ENCODE measurements around the gene SFTA2. TPM values are rescaled to one million over a fixed set of nuclear protein-coding genes. Genes with fewer than 3 reads are reported as not detected.
"Not testable (repeated sequence)": the region's sequence is repeated elsewhere in the genome, so short reads cannot be mapped to it uniquely, and the experiment has no call there.

The SFTA2 gene
- total RNA-seq = not detected in 2 replicates

DNA sequence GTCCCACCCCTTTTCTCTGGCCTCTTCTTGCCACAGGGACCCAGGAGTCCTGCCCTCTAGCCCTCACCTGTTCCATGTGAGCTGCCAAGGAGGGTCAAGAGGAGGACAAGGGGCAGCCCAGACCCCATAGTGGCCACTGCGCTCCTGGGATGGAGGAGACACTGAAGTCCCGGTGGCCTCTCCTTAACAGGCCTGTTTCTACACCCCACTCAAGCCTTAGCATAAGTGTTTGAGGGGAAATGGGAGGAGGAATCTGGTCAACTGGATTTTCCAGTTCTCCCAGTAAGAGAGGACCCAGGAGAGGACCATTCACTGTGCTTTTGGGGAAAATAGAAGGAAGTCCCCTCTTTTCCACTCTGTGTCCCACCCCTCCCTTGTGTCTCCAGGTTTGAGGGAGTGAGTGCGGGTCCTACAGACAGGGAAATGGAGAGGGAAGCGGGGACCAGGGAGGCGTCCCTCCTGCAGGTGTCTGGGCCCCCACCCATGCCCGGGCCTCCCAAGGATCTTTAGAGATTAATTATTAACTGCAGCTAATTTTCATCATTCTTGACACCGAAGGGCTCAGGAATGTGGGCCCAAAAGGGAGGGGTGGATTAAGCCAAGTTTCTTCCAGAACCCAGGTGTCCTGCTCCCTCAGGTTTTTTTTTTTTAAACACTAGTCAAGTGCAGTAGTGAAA lies at the start of gene SFTA2:
TSS of gene SFTA2 (minus strand) at position 202 of the 677 bp plus-strand sequence. CDS start at position 128, 74 bp downstream.
- no peak for DNase-seq (ENCODE audit: low read depth)
- no peak within 1 kb of the TSS for H3K4me3 ChIP-seq (ENCODE audit: low read depth, low read length)
- TF ChIP-seq, protein P1, sequence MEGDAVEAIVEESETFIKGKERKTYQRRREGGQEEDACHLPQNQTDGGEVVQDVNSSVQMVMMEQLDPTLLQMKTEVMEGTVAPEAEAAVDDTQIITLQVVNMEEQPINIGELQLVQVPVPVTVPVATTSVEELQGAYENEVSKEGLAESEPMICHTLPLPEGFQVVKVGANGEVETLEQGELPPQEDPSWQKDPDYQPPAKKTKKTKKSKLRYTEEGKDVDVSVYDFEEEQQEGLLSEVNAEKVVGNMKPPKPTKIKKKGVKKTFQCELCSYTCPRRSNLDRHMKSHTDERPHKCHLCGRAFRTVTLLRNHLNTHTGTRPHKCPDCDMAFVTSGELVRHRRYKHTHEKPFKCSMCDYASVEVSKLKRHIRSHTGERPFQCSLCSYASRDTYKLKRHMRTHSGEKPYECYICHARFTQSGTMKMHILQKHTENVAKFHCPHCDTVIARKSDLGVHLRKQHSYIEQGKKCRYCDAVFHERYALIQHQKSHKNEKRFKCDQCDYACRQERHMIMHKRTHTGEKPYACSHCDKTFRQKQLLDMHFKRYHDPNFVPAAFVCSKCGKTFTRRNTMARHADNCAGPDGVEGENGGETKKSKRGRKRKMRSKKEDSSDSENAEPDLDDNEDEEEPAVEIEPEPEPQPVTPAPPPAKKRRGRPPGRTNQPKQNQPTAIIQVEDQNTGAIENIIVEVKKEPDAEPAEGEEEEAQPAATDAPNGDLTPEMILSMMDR (IDR thresholded peaks at IDR 0.05; ENCODE audit: insufficient read depth, low read depth, low read length) = no peak

DNA sequence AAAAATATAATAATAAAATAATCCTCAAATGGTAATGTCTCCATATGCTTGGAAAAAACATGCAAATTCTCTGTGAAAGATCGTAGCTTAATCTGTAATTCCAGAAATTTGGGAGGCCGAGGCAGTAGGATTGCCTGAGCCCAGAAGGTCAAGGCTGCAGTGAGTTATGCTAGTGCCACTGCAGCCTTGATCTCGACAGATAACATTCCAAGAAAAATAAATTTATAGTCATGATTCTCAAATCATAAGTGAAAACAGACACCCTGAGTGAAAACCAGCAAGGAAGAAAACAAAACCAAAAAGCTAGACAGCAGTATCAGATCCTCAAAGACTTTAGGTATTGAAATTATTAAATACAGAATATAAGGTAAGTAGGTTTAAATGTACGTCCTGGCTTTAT lies 47.7 kb upstream of the SFTA2 start:
- TF ChIP-seq, protein P1 (IDR thresholded peaks at IDR 0.05; ENCODE audit: insufficient read depth, low read depth, low read length) = no peak
- no peak for DNase-seq (ENCODE audit: low read depth)
- H3K4me3 ChIP-seq (ENCODE audit: low read depth, low read length) = no peak overlapping the region

DNA sequence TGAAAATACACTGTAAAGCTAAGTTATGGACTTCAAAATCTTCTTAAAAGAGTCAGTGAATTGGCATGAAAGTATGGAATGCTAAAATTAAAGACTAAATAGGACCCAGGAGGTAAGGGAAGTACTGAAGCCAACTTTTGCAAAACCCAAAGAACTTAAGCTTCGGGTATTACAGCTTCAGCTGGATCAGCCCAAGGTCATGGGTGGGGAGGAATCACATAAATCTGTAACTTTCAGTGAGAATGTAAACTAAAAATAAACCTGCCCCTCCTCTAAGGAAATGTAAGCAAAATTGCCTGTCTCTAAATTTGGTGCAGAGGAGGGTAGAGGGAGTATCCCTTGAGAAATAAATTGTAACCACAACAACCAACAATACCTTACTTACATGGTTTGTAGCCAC lies 47.2 kb upstream of the SFTA2 start:
- DNase-seq (ENCODE audit: low read depth) = no peak
- no peak overlapping the region for H3K4me3 ChIP-seq (ENCODE audit: low read depth, low read length)
- TF ChIP-seq, protein P1 (IDR thresholded peaks at IDR 0.05; ENCODE audit: insufficient read depth, low read depth, low read length) = no peak

DNA sequence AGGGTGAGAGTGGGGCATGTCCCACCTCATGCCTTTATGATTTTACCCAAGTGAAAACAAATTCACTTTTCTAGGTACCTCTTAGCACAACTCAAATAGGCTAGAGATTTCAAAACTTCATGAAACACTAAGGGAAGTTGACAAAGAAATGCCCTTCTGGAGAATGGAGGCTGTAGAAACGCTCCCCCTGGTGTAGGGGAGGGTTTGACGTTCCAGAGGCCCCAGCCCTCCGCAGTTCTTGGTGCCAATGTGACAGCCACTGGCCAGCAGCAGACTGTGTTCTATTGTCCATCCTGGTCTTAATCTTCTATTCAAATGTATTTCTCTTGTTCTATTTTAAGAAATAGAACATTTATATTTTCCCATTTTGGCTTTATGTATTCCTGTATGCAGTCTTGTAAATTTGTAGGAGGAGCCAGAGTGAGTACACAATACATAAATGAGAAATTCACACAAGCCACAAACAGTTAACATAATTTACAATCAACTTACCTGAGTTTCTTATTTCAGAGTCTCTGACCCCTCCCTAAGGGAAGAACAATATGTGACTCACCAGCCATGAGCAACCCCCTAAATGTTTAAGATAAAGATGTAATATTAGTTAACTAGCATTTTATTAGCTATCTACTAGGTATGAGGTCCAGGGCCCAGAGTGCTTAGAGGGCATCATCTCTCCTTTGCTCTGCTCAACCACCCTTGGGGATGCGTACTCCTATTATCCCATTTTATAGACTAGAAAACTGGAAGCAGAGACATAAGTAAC lies 42.7 kb upstream of the SFTA2 start:
- TF ChIP-seq, protein P1 (IDR thresholded peaks at IDR 0.05; ENCODE audit: insufficient read depth, low read depth, low read length) = no peak

DNA sequence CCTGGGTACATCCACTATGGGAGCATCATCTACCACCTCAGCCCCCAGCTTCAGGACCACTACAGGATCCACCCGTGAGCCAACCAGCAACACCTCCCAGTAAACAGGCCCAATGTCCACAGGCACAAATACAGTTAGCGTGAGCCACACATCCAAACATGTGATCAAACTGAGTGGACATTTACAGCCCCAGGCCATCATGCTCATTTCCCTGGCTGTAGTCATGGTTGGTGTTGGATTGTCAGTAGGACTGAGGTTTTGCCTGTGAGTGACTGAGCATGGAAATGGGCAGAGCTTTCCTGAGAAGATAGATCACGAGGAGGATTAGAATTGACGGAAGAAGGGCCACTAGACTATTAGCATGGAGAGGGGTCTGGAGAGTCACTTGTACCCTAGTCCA lies 40.8 kb upstream of the SFTA2 start:
- DNase-seq (ENCODE audit: low read depth) = no peak
- TF ChIP-seq, protein P1 (IDR thresholded peaks at IDR 0.05; ENCODE audit: insufficient read depth, low read depth, low read length) = no peak
- H3K4me3 ChIP-seq (ENCODE audit: low read depth, low read length) = no peak overlapping the region

More for the DNA sequence above, 42.7 kb upstream of the SFTA2 start:
- H3K4me3 ChIP-seq (ENCODE audit: low read depth, low read length) = no peak overlapping the region
- no peak for DNase-seq (ENCODE audit: low read depth)

DNA sequence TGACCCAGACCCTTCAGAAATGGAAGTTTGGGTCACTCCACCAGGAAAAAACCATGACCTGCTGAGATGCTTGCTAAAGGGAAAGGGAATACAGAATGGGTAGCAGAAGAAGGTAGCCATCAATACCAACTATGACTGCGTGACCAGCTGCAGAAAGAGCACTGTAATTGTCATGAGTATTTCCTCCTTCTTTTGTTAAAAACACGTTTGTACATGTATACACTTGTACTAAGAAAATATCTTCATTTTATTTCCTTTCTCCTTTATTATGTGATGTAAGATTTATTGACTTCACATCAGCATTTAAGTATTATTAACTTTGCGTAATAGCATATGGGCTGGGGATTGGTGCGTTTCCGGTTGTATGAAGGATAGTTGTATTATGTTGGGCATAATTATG lies 39.0 kb upstream of the SFTA2 start:
- TF ChIP-seq, protein P1 (IDR thresholded peaks at IDR 0.05; ENCODE audit: insufficient read depth, low read depth, low read length) = no peak
- DNase-seq (ENCODE audit: low read depth) = no peak

DNA sequence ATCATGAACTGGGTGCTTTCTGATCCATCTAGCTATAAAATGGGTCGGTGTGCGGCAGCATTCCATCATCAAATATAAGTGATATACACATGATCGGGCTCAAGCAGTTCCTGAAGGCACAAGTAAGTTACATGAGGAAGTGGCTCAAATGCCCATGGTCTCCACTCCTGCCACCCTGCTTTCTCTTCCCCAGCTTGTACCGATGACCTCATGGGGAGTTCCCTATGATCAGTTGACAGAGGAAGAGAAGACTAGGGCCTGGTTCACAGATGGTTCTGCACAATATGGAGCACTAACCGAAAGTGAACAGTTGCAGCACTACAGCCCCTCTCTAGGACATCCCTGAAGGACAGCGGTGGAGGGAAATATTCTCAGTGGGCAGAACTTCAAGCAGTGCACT lies 37.2 kb upstream of the SFTA2 start:
- not testable (repeated sequence) for DNase-seq (ENCODE audit: low read depth); H3K4me3 ChIP-seq (ENCODE audit: low read depth, low read length)

More for the DNA sequence above, 39.0 kb upstream of the SFTA2 start:
- no peak overlapping the region for H3K4me3 ChIP-seq (ENCODE audit: low read depth, low read length)
